ENCODE results near the gene CAMTA1. TPM values are rescaled to one million over a fixed set of nuclear protein-coding genes. Genes with fewer than 3 reads are reported as not detected.

Gene CAMTA1
- total RNA-seq, 1 experiment from 2014 or later, result 118 TPM

DNA sequence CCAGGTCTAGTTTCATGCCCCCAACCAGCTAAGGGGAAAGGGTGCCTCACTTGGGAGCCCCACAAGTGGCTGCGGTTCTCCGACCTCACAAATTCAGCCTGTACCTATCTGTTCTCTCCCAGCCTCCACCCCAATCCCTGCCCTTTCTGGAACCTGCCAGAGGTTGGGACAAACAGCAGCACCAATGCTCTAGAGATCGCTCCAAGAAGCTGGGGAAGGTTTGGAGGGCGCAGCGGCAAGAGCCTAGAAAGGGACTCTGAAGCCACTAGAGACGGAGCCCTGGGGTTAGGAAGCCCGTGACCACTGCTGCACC lies 742.4 kb downstream of the CAMTA1 start:
- Histone ChIP-seq H3K36me3 (ENCODE audit: insufficient read depth, low read length) (no peaks in the 10 kb centered on the region), H3K4me2 (ENCODE audit: low read depth, low read length, poor library complexity, severe bottlenecking) (no peak overlapping the region), H3K27ac (ENCODE audit: low read length) (no peak overlapping the region), H3K4me1 (ENCODE audit: low read length) (no peaks in the 10 kb centered on the region), H4K20me1 (ENCODE audit: insufficient read depth, low read depth, low read length) (no peaks in the 10 kb centered on the region), H3K9ac (ENCODE audit: low read length) (no peak overlapping the region), H2AFZ (ENCODE audit: low read length) (no peak overlapping the region), H3K79me2 (ENCODE audit: low read length) (no peaks in the 10 kb centered on the region), H3K4me3 (ENCODE audit: low read length) (no peak overlapping the region), H3K9me2 (replicated peaks; ENCODE audit: insufficient read depth, low read length) (no peaks in the 10 kb centered on the region), H3K9me3 (ENCODE audit: low read length) (no peaks in the 10 kb centered on the region), H3K27me3 (ENCODE audit: low read length) (no peaks in the 10 kb centered on the region)
- DNase-seq, result no peak

DNA sequence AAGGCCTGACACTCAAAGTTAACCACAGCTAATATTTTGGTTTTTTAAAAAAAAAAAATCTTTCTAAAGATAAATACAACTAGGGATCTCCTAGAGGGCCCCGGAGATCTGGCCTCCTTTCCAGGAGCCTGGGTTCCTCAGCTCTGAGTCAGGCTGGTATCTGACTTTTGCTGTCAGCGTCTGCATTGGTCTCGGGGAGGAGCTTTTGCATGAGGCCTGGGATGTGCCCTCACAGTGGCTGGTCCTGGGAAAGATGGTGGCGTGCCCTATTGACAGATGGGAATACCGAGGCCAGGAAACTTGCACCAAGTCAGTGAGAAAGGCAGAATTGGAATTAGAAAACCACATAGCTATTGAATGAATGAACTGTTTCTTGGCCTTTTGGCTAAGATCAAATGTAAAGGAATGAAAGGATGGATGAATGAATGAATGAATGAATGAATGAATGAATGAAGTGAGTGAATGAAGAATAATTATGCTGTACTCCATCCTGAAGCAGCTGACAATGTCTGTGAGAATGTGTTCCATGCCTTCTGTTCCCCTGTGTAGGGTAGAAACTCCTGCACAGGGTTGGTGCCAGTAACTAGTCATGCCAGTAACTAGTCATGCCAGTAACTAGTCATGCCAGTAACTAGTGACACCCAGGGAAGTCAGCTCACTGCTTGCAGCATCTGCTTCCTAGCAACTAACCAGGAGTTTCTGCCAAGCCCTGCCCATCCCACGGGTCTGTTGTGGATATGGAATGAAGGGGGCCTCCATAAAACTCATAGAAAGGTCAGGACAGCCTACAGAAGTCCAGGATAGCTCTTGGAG lies 743.3 kb downstream of the CAMTA1 start:
- H3K4me2 ChIP-seq (ENCODE audit: low read depth, low read length, poor library complexity, severe bottlenecking), result no peak overlapping the region

DNA sequence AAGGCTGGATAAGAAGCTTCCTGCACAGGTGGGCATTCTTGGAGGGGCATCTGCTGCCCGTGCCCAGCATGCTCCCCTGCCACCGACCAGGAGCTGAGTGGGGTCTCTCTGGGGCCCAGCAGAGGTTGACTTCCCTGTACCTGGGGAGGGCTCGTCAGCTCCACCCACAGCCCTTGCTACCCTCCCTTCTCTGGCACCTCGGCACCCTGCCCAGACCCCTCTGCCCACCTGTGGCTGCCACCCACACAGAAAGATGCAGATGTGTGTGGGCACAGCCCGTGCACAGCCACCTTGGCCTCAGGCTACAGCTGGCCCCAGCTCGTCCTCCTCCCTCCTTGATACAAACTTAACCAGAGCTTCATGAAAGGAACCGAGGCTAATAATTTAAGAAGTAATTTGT lies 744.7 kb downstream of the CAMTA1 start:
- no peak overlapping the region for H2AFZ ChIP-seq (ENCODE audit: low read length)
- no peak overlapping the region for H3K4me3 ChIP-seq (ENCODE audit: low read length)

More for the DNA sequence above, 743.3 kb downstream of the CAMTA1 start:
- Histone ChIP-seq H4K20me1 (ENCODE audit: insufficient read depth, low read depth, low read length) (no peaks in the 10 kb centered on the region), H3K36me3 (ENCODE audit: insufficient read depth, low read length) (no peaks in the 10 kb centered on the region), H3K9me3 (ENCODE audit: low read length) (no peaks in the 10 kb centered on the region), H3K4me3 (ENCODE audit: low read length) (no peak overlapping the region), H2AFZ (ENCODE audit: low read length) (no peak overlapping the region), H3K27ac (ENCODE audit: low read length) (no peak overlapping the region), H3K27me3 (ENCODE audit: low read length) (no peaks in the 10 kb centered on the region), H3K79me2 (ENCODE audit: low read length) (no peaks in the 10 kb centered on the region), H3K4me1 (ENCODE audit: low read length) (no peaks in the 10 kb centered on the region), H3K9me2 (replicated peaks; ENCODE audit: insufficient read depth, low read length) (no peaks in the 10 kb centered on the region), H3K9ac (ENCODE audit: low read length) (no peak overlapping the region)
- no peak for DNase-seq

DNA sequence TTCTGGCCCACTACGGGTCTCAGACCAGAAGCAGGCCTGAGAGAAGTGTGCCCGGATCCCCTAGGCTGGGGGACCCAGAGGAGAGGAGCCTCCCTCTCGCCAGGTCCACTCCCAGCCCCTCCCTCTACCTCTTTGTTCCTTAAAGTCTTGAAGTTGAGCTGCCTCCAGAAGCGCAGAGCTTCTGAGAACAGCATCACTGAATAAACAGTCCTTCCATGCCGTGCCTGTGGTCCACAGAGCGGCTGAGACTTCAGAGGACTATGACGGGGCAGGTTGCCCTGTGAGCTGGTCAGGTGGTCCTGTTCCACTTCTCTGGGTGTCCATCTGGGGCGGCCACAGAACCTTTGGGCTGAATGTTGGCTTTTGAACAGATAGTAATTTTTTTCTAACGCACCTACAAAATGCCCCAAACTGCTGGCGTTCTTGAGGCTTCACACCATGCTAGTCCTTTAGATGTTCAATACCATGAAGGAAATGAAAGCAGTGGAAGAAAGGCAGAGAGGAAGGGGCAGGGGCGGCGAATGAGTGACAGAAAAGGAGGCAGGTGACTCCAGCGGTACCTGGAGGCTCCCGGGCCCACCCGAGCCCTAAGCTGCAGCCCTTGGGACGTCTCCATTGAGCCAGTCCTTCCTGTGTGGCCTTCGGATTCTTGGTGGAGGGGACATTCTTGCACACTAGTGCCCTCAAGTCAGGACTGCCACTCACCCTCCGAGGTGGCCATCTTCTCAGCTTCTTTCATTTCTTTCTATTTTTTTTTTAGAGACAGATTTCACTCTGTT lies 746.5 kb downstream of the CAMTA1 start:
- Histone ChIP-seq H3K79me2 (ENCODE audit: low read length) (no peaks in the 10 kb centered on the region), H3K4me3 (ENCODE audit: low read length) (no peak overlapping the region), H3K27ac (ENCODE audit: low read length) (no peak overlapping the region), H3K4me2 (ENCODE audit: low read depth, low read length, poor library complexity, severe bottlenecking) (no peak overlapping the region), H3K9ac (ENCODE audit: low read length) (no peak overlapping the region), H3K9me3 (ENCODE audit: low read length) (no peaks in the 10 kb centered on the region), H2AFZ (ENCODE audit: low read length) (no peak overlapping the region), H3K27me3 (ENCODE audit: low read length) (no peaks in the 10 kb centered on the region), H3K4me1 (ENCODE audit: low read length) (peaks cover 21% of the 10 kb centered on the region), H3K9me2 (replicated peaks; ENCODE audit: insufficient read depth, low read length) (no peaks in the 10 kb centered on the region), H3K36me3 (ENCODE audit: insufficient read depth, low read length) (no peaks in the 10 kb centered on the region), H4K20me1 (ENCODE audit: insufficient read depth, low read depth, low read length) (peaks cover 14% of the 10 kb centered on the region)
- DNase-seq, result no peak

More for the DNA sequence above, 744.7 kb downstream of the CAMTA1 start:
- H3K9me3 ChIP-seq (ENCODE audit: low read length), result no peaks in the 10 kb centered on the region
- H3K27ac ChIP-seq (ENCODE audit: low read length), result no peak overlapping the region
- peaks cover 3% of the 10 kb centered on the region for H3K4me1 ChIP-seq (ENCODE audit: low read length)
- H4K20me1 ChIP-seq (ENCODE audit: insufficient read depth, low read depth, low read length), result 0 out of 2 replicates have a peak, but pooled peaks cover 5% of the 10 kb centered on the region
- H3K4me2 ChIP-seq (ENCODE audit: low read depth, low read length, poor library complexity, severe bottlenecking), result no peak overlapping the region
- no peaks in the 10 kb centered on the region for H3K79me2 ChIP-seq (ENCODE audit: low read length)
- no peak overlapping the region for H3K9ac ChIP-seq (ENCODE audit: low read length)
- no peaks in the 10 kb centered on the region for H3K9me2 ChIP-seq (replicated peaks; ENCODE audit: insufficient read depth, low read length)
- H3K36me3 ChIP-seq (ENCODE audit: insufficient read depth, low read length), result no peaks in the 10 kb centered on the region
- H3K27me3 ChIP-seq (ENCODE audit: low read length), result no peaks in the 10 kb centered on the region
- no peak for DNase-seq

DNA sequence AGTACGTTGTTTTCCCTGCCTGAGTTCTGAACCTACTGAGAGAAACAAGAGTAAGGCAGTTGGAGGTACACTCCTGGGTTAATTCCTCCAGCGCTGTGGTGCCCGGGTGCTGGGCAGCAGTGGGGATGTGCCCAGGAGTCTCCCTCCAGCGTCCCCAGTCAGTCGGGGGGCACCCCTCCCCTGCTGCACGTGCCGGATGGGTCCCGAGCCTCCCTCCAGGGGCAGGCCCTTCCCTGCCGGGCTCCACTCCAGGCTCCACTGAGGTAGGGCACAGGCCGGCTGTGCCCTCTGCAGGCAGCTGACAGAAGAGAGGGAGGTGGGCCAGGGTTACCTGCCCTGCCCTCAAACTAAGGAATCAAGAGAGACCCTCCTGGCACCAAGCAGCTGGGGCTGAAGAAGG lies 747.8 kb downstream of the CAMTA1 start:
- no peak overlapping the region for H3K9ac ChIP-seq (ENCODE audit: low read length)
- H2AFZ ChIP-seq (ENCODE audit: low read length), result no peak overlapping the region
- DNase-seq, result no peak
- H3K4me2 ChIP-seq (ENCODE audit: low read depth, low read length, poor library complexity, severe bottlenecking), result no peak overlapping the region
- H3K79me2 ChIP-seq (ENCODE audit: low read length), result no peaks in the 10 kb centered on the region
- H3K27me3 ChIP-seq (ENCODE audit: low read length), result no peaks in the 10 kb centered on the region
- no peak overlapping the region for H3K27ac ChIP-seq (ENCODE audit: low read length)
- H3K9me3 ChIP-seq (ENCODE audit: low read length), result no peaks in the 10 kb centered on the region
- H3K4me1 ChIP-seq (ENCODE audit: low read length), result peaks cover 33% of the 10 kb centered on the region
- H3K4me3 ChIP-seq (ENCODE audit: low read length), result no peak overlapping the region
- no peaks in the 10 kb centered on the region for H3K36me3 ChIP-seq (ENCODE audit: insufficient read depth, low read length)
- no peaks in the 10 kb centered on the region for H3K9me2 ChIP-seq (replicated peaks; ENCODE audit: insufficient read depth, low read length)
- peaks cover 20% of the 10 kb centered on the region for H4K20me1 ChIP-seq (ENCODE audit: insufficient read depth, low read depth, low read length)

DNA sequence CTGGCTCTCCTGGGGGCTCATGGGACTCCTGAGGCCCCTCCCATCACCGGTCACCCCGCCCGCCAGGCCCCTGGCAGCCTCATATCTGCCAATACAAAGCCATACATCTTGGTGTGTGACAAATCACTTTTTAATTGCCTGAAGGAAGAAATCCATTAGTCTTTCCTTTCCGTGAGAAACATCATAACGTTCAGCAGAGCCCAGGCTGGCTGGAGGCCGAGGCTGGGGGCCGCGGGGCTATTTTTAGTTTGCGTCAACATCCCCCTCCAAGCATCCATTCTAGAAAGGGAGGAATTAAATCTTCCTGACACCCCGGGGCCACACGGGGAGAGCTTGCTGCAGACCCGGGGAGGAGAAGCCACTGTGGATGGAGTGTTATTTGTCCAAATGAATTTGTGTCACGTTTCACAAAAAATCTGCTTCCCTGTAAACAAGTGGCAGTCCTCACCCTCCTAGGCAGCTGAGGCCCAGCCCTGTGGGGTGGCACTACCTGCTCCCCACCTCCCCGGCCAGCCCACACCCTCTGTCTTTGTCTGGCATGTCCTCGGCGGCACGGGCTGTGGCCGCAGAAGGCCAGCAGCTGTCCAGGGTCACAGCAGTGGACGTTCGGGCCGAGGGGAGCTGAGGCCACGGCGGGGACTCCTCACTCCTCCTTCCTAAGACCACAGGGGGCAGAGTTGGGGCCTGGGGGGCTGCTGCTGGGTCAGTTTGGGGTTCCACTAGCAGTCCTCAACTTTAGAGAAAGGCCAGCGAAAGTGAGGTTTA lies 749.0 kb downstream of the CAMTA1 start:
- Histone ChIP-seq H3K4me3 (ENCODE audit: low read length) (no peak overlapping the region), H3K27me3 (ENCODE audit: low read length) (no peaks in the 10 kb centered on the region), H3K9me2 (replicated peaks; ENCODE audit: insufficient read depth, low read length) (no peaks in the 10 kb centered on the region), H3K4me2 (ENCODE audit: low read depth, low read length, poor library complexity, severe bottlenecking) (no peak overlapping the region), H3K9ac (ENCODE audit: low read length) (no peak overlapping the region), H3K9me3 (ENCODE audit: low read length) (no peaks in the 10 kb centered on the region), H3K4me1 (ENCODE audit: low read length) (peaks cover 42% of the 10 kb centered on the region), H2AFZ (ENCODE audit: low read length) (no peak overlapping the region), H3K79me2 (ENCODE audit: low read length) (no peaks in the 10 kb centered on the region), H3K27ac (ENCODE audit: low read length) (no peak overlapping the region), H3K36me3 (ENCODE audit: insufficient read depth, low read length) (no peaks in the 10 kb centered on the region), H4K20me1 (ENCODE audit: insufficient read depth, low read depth, low read length) (peaks cover 20% of the 10 kb centered on the region)
- DNase-seq, result no peak

DNA sequence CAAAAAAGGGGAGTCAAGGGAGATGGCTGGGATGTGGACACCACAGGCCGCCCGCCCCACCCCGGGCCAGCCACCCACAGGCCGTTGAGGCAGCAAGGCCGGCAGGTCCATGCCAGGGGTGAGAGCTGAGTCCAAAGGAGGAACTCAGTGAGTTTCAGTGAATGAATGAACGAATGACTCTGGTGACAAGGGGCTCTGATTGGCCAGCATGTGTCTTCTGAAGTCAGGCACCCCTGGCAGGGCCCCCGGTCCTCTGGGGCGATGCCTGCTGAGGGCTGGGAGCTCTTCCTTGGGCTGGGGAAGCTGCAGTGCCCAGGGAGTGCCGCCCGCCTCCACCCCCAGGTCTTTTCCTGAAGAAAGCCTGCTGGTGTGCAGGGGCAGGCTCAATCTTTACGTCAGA lies 749.8 kb downstream of the CAMTA1 start:
- Histone ChIP-seq H3K9me2 (replicated peaks; ENCODE audit: insufficient read depth, low read length) (no peaks in the 10 kb centered on the region), H3K4me3 (ENCODE audit: low read length) (no peak overlapping the region), H3K27ac (ENCODE audit: low read length) (no peak overlapping the region), H3K4me1 (ENCODE audit: low read length) (peaks cover 42% of the 10 kb centered on the region), H3K79me2 (ENCODE audit: low read length) (no peaks in the 10 kb centered on the region), H3K9me3 (ENCODE audit: low read length) (no peaks in the 10 kb centered on the region), H3K4me2 (ENCODE audit: low read depth, low read length, poor library complexity, severe bottlenecking) (no peak overlapping the region), H4K20me1 (ENCODE audit: insufficient read depth, low read depth, low read length) (peaks cover 20% of the 10 kb centered on the region), H3K27me3 (ENCODE audit: low read length) (no peaks in the 10 kb centered on the region), H3K36me3 (ENCODE audit: insufficient read depth, low read length) (no peaks in the 10 kb centered on the region), H3K9ac (ENCODE audit: low read length) (no peak overlapping the region), H2AFZ (ENCODE audit: low read length) (no peak overlapping the region)
- no peak for DNase-seq
